NCI-H510A treated with DMSO at 0.1 percent for 48 hours (cell line): ENCODE results near the gene REN.
A peak's percentile ranks its signal among the peaks of the same experiment; 100 is the strongest.

Source experiments
- DNase-seq: peaks from one replicate; lab custom pipeline; 2025; lab: John Stamatoyannopoulos, UW

REN gene

GRCh38 chr1:204153667-204154066 lies 12.5 kb downstream of the REN start:
- no peak for DNase-seq

- no peak for DNase-seq
Observed at GRCh38 chr1:204152310-204153044, 13.7 kb downstream of the REN start.

GRCh38 chr1:204151552-204152309 lies 14.4 kb downstream of the REN start, which contains the start of gene ETNK2:
TSS of gene ETNK2 (minus strand) at chr1:204152044. CDS start at chr1:204151852, 192 bp downstream.
- DNase-seq, result peak; percentile 46

GRCh38 chr1:204150702-204151551 lies 15.2 kb downstream of the REN start:
- DNase-seq, result no peak

GRCh38 chr1:204149635-204150565 lies 16.2 kb downstream of the REN start:
- no peak for DNase-seq

- peak; percentile 11 for DNase-seq
Observed at GRCh38 chr1:204149107-204149506, 17.0 kb downstream of the REN start.

GRCh38 chr1:204147406-204148383 lies 18.4 kb downstream of the REN start:
- no peak for DNase-seq

GRCh38 chr1:204146965-204147364 lies 19.2 kb downstream of the REN start:
- no peak for DNase-seq

GRCh38 chr1:204146309-204146708 lies 19.8 kb downstream of the REN start:
- DNase-seq, result no peak

- no peak for DNase-seq
Observed at GRCh38 chr1:204145033-204145504, 21.1 kb downstream of the REN start.

- DNase-seq, result no peak
Observed at GRCh38 chr1:204143276-204144041, 22.7 kb downstream of the REN start.

GRCh38 chr1:204142032-204142974 lies 23.8 kb downstream of the REN start:
- DNase-seq, result no peak

GRCh38 chr1:204141131-204141530 lies 25.0 kb downstream of the REN start:
- no peak for DNase-seq

- DNase-seq, result no peak
Observed at GRCh38 chr1:204139952-204140351, 26.2 kb downstream of the REN start.

- DNase-seq, result no peak
Observed at GRCh38 chr1:204139088-204139487, 27.0 kb downstream of the REN start.

- no peak for DNase-seq
Observed at GRCh38 chr1:204136814-204137213, 29.3 kb downstream of the REN start.

- no peak for DNase-seq
Observed at GRCh38 chr1:204134103-204134502, 32.0 kb downstream of the REN start.

- no peak for DNase-seq
Observed at GRCh38 chr1:204132718-204133117, 33.4 kb downstream of the REN start.
